Activated T-cell treated with anti-CD3 and anti-CD28 coated beads, Interleukin-2, amount 50 U/mL, for 48 hours (primary cell): ENCODE measurements around the gene RFLNA.
"Not testable (repeated sequence)": the region's sequence is repeated elsewhere in the genome, so short reads cannot be mapped to it uniquely, and the experiment has no call there.

Experiments used
- DNase-seq, 2 experiments: peaks; one replicate each; pipeline ENCODE4 v3.0.0-alpha.2; 2020

The RFLNA gene

GRCh38 chr12:124322271-124322998, 27.5 kb downstream of the RFLNA start:
- DNase-seq: no peak

- not testable (repeated sequence) for DNase-seq
These were observed 28.1 kb downstream of the RFLNA start for GRCh38 chr12:124322999-124323328.

- DNase-seq: no peak
These were observed 29.1 kb downstream of the RFLNA start for GRCh38 chr12:124323771-124324530.

GRCh38 chr12:124324803-124325705, 30.2 kb downstream of the RFLNA start:
- no peak for DNase-seq

DNA sequence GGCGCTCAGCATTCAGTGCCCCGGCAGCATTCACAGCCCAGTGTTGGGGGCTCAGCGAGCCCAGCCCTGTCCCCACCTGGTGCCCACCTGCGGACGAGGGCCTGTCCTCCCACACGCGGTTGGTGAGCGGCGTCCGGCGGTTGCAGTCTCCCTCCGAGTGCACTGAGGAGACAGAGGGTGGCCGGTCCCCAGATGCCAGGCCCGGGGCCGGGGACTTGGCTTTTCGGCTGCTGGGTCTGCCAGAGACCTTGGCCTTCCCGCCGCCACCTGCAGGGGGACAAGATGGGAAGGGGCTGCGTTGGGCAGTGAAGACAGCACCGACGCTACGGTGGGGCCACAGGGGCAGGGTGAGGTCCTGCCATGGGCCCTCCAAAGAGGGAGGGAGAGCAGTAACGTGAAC, 31.2 kb downstream of the RFLNA start:
- DNase-seq: no peak

- no peak for DNase-seq
These were observed 32.0 kb downstream of the RFLNA start for GRCh38 chr12:124326871-124327270.

DNA sequence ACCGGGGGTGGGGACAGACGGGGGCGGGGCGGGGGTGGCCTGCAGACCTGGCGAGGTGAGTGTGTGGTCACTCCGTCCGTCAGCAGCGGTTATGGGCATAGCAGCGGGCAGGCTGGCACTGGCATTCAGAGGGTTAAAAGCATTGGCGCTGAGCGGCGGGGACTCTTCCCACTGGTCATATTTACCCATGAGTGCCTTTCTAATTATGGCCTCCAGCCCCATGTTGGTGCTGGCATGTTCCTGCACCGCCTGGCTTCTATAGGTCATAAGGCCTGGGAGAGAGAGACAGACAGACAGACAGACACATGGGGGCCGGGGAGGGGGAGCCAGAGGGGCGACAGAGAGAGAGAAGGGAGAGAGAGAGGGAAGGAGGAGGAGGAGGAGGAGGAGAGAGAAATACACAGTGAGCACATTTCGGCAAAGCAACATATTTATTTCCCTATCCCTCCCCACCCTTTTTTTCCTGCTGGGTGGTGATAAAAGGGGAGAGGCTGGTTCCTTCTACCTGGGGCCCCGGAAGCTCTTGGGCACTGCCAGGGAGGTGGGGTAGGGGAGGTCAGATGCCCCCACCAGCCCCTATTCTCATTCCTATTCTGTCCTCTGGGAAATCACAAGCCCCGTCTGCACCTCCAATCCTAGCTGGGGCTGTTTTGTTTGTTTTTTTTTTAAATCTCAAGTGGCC, 32.6 kb downstream of the RFLNA start:
- DNase-seq: no peak

GRCh38 chr12:124328116-124328515, 33.2 kb downstream of the RFLNA start:
- DNase-seq: no peak

DNA sequence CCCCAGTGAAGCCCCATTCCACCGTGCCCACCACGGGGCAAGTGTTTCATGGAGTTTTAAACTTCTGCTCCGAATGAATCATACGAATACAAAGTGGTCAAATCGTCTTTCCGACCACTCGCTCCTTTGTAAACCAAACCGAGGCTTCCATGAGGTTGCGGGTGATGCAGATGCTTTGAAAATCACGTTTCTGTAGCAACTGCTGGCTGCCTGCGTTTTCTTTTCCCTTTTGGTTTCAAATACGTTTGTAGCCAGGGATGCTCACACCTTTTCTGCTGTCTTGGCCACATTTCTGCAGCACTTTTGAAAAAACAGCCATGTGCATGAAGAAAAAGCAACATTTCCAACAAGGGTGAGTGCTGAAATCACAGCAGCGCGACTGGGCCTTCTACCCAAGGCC, 33.7 kb downstream of the RFLNA start:
- DNase-seq: no peak

- DNase-seq: no peak
These were observed 37.3 kb downstream of the RFLNA start for GRCh38 chr12:124332058-124332672.

GRCh38 chr12:124332900-124333299, 38.0 kb downstream of the RFLNA start:
- no peak for DNase-seq

- DNase-seq: no peak
These were observed 38.8 kb downstream of the RFLNA start for GRCh38 chr12:124333724-124334123.

DNA sequence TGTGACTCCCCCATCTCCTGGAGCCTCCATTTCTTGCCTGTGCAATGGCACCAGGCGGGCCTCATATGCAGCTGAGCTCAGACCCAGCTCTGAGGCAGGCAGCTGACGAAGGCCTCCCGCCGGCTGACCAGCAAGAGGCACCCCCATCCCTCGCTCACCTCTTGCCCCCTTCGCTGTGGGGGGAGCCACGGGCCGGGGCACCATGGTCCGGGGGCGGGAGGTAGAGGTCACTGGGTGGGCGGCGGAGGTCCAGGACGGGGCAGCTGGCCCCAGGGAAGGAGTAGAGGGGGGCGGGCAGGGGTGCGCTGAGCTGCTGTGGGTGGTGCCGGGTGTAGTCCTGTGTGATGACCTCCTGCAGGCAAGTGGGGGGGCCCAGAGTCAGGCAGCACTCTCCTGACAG, 39.4 kb downstream of the RFLNA start:
- DNase-seq: no peak

DNA sequence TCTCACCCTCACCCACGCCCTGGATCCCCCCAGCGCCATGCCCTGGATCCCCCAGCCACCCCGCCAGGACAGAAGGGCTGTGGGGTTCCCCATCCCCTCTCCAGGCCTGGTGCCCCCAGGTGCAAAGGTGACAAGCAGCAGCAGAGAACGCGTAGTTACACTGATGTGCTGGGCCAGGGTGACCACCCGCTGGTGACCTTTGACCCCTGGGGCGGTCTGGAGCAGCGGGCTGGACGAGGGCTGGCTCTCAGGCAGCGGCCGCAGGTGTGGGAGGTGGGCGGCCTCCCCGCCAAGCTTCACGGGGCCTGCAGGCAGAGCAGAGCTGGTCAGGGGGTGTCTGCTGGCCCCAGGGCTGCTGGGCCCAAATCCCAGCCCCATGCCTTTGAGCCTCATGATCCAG, 40.1 kb downstream of the RFLNA start:
- DNase-seq: no peak

- no peak for DNase-seq
These were observed 40.7 kb downstream of the RFLNA start for GRCh38 chr12:124335426-124336183.

DNA sequence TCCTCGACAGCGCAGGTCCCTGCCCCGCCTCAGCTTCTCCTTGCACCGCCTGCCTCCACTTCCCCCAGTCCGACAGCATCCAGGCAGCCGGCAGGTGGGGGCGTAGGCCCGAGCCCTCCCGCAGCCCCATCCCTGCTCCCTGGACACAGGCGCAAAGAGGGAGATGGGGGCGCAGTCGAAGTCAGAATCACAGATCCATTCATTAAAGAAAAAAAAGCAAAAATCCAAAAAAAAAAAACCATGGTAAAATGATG, 41.2 kb downstream of the RFLNA start:
- DNase-seq: no peak

DNA sequence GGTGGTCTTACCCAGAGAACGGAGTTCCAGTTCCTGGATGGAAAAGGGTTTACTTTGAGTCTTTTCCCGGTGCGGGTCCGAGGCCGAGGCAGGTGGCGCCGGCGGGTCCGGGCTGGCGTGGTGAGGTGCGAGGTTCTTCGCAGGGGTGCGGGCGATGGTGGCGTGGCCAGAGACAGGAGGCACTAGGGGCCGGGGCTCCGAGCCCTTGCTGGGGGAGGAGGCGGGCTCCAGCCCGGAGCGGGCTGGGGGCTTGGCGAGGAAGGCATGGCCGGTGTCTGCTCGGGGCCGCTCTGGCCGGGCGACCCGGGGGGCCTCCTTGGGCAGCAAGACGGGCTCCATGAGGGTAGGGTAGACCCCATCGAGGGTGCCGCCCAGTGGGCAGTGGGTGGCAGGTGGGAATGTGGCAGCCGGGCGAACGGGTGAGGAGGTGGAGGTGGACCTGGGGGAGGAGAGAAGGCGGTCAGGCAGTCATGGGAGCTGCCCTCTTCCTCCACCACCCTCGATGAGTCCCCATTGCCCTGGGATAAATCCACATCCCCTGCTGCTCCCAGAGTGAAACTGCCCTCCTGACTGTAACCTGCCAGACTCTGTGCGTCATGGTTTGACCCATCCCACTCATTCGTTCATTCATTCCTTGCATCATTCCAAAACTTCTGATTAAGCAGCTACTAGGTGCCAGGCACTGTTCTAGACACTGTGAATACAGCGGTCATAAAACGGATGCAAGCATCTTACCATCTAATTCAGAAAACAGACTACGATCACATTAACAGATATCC, 42.0 kb downstream of the RFLNA start:
- DNase-seq: no peak

DNA sequence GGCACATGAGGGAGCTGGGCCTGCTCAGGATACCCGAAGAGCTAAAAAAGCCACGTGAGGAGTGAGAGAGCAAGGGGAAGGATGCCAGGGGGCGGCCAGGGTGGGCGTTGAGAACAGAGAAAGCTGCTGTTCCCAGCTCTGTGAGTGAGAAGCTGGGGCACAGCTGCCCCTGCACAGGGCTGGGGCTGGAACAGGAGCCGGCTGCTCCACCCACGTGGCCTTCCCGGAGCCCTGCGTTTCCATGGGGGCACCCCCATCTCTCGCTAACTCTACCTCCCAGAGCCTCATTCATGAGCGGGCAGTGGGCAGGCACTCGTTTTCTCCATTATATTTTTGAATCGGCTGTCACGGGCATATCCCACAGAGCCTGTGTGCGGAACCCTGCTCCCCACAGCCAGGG, 42.7 kb downstream of the RFLNA start:
- no peak for DNase-seq

GRCh38 chr12:124338448-124338847, 43.6 kb downstream of the RFLNA start:
- no peak for DNase-seq

DNA sequence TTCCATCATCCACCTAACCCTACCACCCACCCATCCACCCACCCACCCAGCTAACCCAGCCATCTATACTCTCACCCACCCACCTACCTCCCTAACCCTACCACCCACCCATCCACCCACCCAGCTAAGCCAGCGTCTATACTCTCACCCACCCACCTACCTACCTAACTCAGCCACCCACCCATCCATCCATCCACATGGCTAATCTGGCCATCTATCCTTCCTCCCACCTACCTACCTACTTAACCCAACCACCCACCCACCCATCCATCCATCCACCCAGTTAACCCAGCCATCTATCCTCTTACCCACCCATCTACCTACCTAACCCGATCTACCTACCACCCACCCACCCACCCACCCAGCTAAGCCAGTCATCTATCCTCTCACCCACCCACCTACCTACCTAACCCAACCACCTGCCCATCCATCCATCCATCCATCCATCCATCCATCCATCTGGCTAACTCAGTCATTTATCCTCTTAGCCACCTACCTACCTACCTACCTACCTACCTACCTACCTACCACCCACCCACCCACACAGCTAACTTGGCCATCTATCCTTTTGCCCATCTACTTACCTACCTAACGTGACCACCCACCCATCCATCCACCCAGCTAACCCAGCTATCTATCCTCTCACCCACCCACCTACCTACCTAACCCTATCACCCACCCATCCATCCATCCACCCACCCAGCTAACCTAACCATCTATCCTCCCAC, 44.1 kb downstream of the RFLNA start:
- no peak for DNase-seq
